ENCODE results near the gene LILRB5. TPM values are rescaled to one million over a fixed set of nuclear protein-coding genes. Genes with fewer than 3 reads are reported as not detected.

LILRB5 gene
- total RNA-seq = 12.3 TPM

- no peak within 1 kb of the TSS for H3K4me3 ChIP-seq
- no peaks in the 10 kb centered on the region for H3K36me3 ChIP-seq
- H3K27me3 ChIP-seq = no peaks in the 10 kb centered on the region
- intact Hi-C loops (cut with DNase I) = no loop called here
- no peak within 1 kb of the TSS for H3K27ac ChIP-seq
- no peak for DNase-seq (ENCODE audit: extremely low spot score in 2 of 2)
- no peaks in the 10 kb centered on the region for H3K9me3 ChIP-seq
- H3K4me1 ChIP-seq = no peaks in the 10 kb centered on the region
- TF ChIP-seq, protein P1, sequence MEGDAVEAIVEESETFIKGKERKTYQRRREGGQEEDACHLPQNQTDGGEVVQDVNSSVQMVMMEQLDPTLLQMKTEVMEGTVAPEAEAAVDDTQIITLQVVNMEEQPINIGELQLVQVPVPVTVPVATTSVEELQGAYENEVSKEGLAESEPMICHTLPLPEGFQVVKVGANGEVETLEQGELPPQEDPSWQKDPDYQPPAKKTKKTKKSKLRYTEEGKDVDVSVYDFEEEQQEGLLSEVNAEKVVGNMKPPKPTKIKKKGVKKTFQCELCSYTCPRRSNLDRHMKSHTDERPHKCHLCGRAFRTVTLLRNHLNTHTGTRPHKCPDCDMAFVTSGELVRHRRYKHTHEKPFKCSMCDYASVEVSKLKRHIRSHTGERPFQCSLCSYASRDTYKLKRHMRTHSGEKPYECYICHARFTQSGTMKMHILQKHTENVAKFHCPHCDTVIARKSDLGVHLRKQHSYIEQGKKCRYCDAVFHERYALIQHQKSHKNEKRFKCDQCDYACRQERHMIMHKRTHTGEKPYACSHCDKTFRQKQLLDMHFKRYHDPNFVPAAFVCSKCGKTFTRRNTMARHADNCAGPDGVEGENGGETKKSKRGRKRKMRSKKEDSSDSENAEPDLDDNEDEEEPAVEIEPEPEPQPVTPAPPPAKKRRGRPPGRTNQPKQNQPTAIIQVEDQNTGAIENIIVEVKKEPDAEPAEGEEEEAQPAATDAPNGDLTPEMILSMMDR (IDR thresholded peaks at IDR 0.05) = no peak
- TF ChIP-seq POLR2AphosphoS5 (IDR thresholded peaks at IDR 0.05; ENCODE audit: insufficient read depth in 1 of 2, low read depth in 1 of 2) (no peak), POLR2A (IDR thresholded peaks at IDR 0.05) (no peak)
Observed at GRCh38 chr19:54257116-54257480, at the start of gene LILRB5. Gene LILRB5, minus strand, starts transcription at chr19:54257273. Its CDS starts 80 bp downstream, at chr19:54257193.

DNA sequence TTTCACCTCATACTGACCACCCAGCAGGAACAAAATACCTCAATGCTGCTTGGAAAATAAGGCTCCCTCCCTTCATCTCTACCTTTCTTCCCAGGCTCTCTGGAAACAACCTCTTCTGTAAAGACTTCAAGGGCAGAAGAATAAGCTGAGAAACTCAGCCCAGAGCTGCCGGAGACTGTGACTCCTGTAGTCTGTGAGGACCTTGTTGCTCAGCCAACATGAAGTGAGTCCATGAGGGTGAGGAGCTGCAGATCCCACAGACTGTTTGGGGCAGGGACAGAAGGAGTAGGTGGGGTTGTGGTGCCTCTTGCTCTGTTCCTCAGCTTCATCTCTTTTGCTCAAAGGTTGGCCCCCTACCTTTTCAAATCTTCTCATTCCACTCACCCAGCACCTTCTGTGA lies 48.1 kb upstream of the LILRB5 start:
- H3K4me1 ChIP-seq = no peaks in the 10 kb centered on the region
- H3K36me3 ChIP-seq = no peaks in the 10 kb centered on the region
- H3K9me3 ChIP-seq = no peaks in the 10 kb centered on the region
- no peak overlapping the region for H3K4me3 ChIP-seq
- no peak for TF ChIP-seq POLR2AphosphoS5 (IDR thresholded peaks at IDR 0.05; ENCODE audit: insufficient read depth in 1 of 2, low read depth in 1 of 2)
- TF ChIP-seq POLR2A (IDR thresholded peaks at IDR 0.05) = no peak
- TF ChIP-seq, protein P1 (IDR thresholded peaks at IDR 0.05) = no peak
- H3K27ac ChIP-seq = no peak overlapping the region
- no peaks in the 10 kb centered on the region for H3K27me3 ChIP-seq
- no peak for DNase-seq (ENCODE audit: extremely low spot score in 2 of 2)
- intact Hi-C loops (cut with DNase I) = no loop called here

DNA sequence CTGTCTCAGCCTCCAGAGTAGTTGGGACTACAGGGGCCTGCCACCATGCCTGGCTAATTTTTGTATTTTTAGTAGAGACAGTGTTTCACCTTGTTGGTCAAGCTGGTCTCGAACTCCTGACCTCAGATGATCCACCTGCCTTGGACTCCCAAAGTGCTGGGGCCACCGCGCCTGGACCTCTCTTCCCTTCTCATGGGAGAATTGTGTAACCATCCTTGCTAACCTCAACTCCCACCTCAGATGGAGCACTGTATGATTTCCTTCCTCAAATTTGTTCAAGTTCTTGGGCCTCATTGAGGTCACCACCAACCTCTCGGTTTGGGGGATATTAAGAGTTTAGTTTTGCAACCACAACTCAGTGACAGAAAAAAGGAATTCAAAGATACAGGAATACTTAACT lies 45.2 kb upstream of the LILRB5 start:
- no peak for DNase-seq (ENCODE audit: extremely low spot score in 2 of 2)
- no peak for TF ChIP-seq POLR2AphosphoS5 (IDR thresholded peaks at IDR 0.05; ENCODE audit: insufficient read depth in 1 of 2, low read depth in 1 of 2)
- TF ChIP-seq, protein P1 (IDR thresholded peaks at IDR 0.05) = no peak
- TF ChIP-seq POLR2A (IDR thresholded peaks at IDR 0.05) = no peak
- intact Hi-C loops (cut with DNase I) = no loop called here
- H3K9me3 ChIP-seq = no peaks in the 10 kb centered on the region
- H3K36me3 ChIP-seq = no peaks in the 10 kb centered on the region
- H3K27ac ChIP-seq = no peak overlapping the region
- H3K4me3 ChIP-seq = no peak overlapping the region
- H3K4me1 ChIP-seq = no peaks in the 10 kb centered on the region
- no peaks in the 10 kb centered on the region for H3K27me3 ChIP-seq

- H3K36me3 ChIP-seq = no peaks in the 10 kb centered on the region
- H3K27ac ChIP-seq = no peak overlapping the region
- no peaks in the 10 kb centered on the region for H3K9me3 ChIP-seq
- intact Hi-C loops (cut with DNase I) = loop anchor here (5.0 kb wide), 1 partner anchor 278 kb away; no protein-coding TSS in a partner anchor
- TF ChIP-seq, protein P1 (IDR thresholded peaks at IDR 0.05) = no peak
- TF ChIP-seq POLR2AphosphoS5 (IDR thresholded peaks at IDR 0.05; ENCODE audit: insufficient read depth in 1 of 2, low read depth in 1 of 2) (no peak), POLR2A (IDR thresholded peaks at IDR 0.05) (no peak)
- no peak overlapping the region for H3K4me3 ChIP-seq
- H3K27me3 ChIP-seq = no peaks in the 10 kb centered on the region
- DNase-seq (ENCODE audit: extremely low spot score in 2 of 2) = no peak
- H3K4me1 ChIP-seq = no peaks in the 10 kb centered on the region
Observed at GRCh38 chr19:54299515-54299914, 42.4 kb upstream of the LILRB5 start.

- Histone ChIP-seq H3K27me3 (no peaks in the 10 kb centered on the region), H3K4me3 (no peak overlapping the region), H3K27ac (no peak overlapping the region), H3K36me3 (no peaks in the 10 kb centered on the region), H3K9me3 (no peaks in the 10 kb centered on the region), H3K4me1 (no peaks in the 10 kb centered on the region)
- TF ChIP-seq POLR2A (IDR thresholded peaks at IDR 0.05) (no peak), POLR2AphosphoS5 (IDR thresholded peaks at IDR 0.05; ENCODE audit: insufficient read depth in 1 of 2, low read depth in 1 of 2) (no peak)
- TF ChIP-seq, protein P1 (IDR thresholded peaks at IDR 0.05) = no peak
- peak; percentile 47 to 79 for DNase-seq (ENCODE audit: extremely low spot score in 2 of 2)
- intact Hi-C loops (cut with DNase I) = loop anchor here (5.0 kb wide), 1 partner anchor 278 kb away; no protein-coding TSS in a partner anchor
Observed at GRCh38 chr19:54299126-54299498, 42.0 kb upstream of the LILRB5 start.
